SK-N-SH (cell line): ENCODE measurements around the gene MIER1. TPM values are rescaled to one million over a fixed set of nuclear protein-coding genes. Genes with fewer than 3 reads are reported as not detected.

Experiments used
- CTCF ChIA-PET: fragments of 300-600, 350-600 bp; formaldehyde crosslinking; extraction: SDS; loops from one replicate; lab custom pipeline; 2021; lab: Yijun Ruan, JAX
- POLR2A ChIA-PET: fragments of 350-600 bp; sonication (Branson Sonifier 250); formaldehyde crosslinking; extraction: SDS; loops from one replicate; lab custom pipeline; 2020; ENCODE audit warnings: antibody characterized with exemption, inconsistent platforms; lab: Yijun Ruan, JAX
- DNase-seq: peaks from one replicate; pipeline ENCODE4 v3.0.0; 2012
- H2AFZ ChIP-seq: fragments of 200-600 bp; sonication (generic); 2 replicates; pipeline ENCODE4 v1.8.1; 2016; ENCODE audit warnings: antibody characterized with exemption, mild to moderate bottlenecking, low read depth
- H3F3A ChIP-seq: fragments of 200-600 bp; sonication (generic); replicated peaks from 2 replicates; pipeline ENCODE3; 2016; ENCODE audit warnings: antibody characterized with exemption, mild to moderate bottlenecking; ENCODE audit not compliant: insufficient read depth
- H3K27ac ChIP-seq, 2 experiments: fragments of 200-500 bp in 1 of 2; fragments of 200-600 bp in 1 of 2; sonication (Bioruptor generic) in 1 of 2; sonication (generic), shearing (Covaris generic) in 1 of 2; 2 replicates each; pipeline versions ENCODE4 v1.5.1 to v1.6.1; 2014 to 2016; ENCODE audit warnings: low read depth in 2 of 2, inconsistent platforms in 1 of 2, low read length in 1 of 2, mild to moderate bottlenecking in 1 of 2, mixed read lengths in 1 of 2
- H3K27me3 ChIP-seq: fragments of 200-600 bp; sonication (generic), shearing (Covaris generic); 2 replicates; pipeline ENCODE4 v1.6.1; 2016; ENCODE audit warnings: mixed run types; ENCODE audit not compliant: insufficient read depth
- H3K36me3 ChIP-seq, 2 experiments: fragments of 200-500 bp in 1 of 2; fragments of 200-600 bp in 1 of 2; sonication (Bioruptor generic) in 1 of 2; sonication (generic) in 1 of 2; replicated peaks in 1 of 2; 2 replicates each; pipeline versions ENCODE3 to v1.5.1; 2014 to 2016; ENCODE audit warnings: low read length in 1 of 2, mild to moderate bottlenecking in 1 of 2; ENCODE audit not compliant: insufficient read depth in 2 of 2, control insufficient read depth in 1 of 2
- H3K4me1 ChIP-seq, 2 experiments: fragments of 200-500 bp in 1 of 2; fragments of 200-600 bp in 1 of 2; sonication (Bioruptor generic) in 1 of 2; sonication (generic), shearing (Covaris generic) in 1 of 2; 2 replicates each; pipeline versions ENCODE4 v1.5.1 to v1.6.1; 2014 to 2016; ENCODE audit warnings: low read depth in 1 of 2, low read length in 1 of 2, mixed run types in 1 of 2; ENCODE audit not compliant: insufficient read depth in 2 of 2, control insufficient read depth in 1 of 2
- H3K4me2 ChIP-seq: fragments of 200-600 bp; sonication (generic), shearing (Covaris generic); 2 replicates; pipeline ENCODE4 v1.6.1; 2017; ENCODE audit warnings: mixed run types
- H3K4me3 ChIP-seq, 2 experiments: fragments of 200-500 bp in 1 of 2; fragments of 200-600 bp in 1 of 2; sonication (Bioruptor generic) in 1 of 2; sonication (generic), shearing (Covaris generic) in 1 of 2; 2 replicates each; pipeline versions ENCODE4 v1.5.1 to v1.8.1; 2014 to 2016; ENCODE audit warnings: low read depth in 2 of 2, inconsistent platforms in 1 of 2, low read length in 1 of 2, mild to moderate bottlenecking in 1 of 2, mixed read lengths in 1 of 2, moderate library complexity in 1 of 2
- H3K79me2 ChIP-seq: fragments of 200-600 bp; sonication (generic); 2 replicates; pipeline ENCODE4 v1.8.1; 2017; ENCODE audit warnings: mild to moderate bottlenecking; ENCODE audit not compliant: insufficient read depth
- H3K9ac ChIP-seq: fragments of 200-600 bp; sonication (generic); 2 replicates; pipeline ENCODE4 v1.6.1; 2017; ENCODE audit warnings: mixed run types
- H3K9me2 ChIP-seq: fragments of 200-600 bp; sonication (generic); 2 replicates; pipeline ENCODE4 v1.6.1; 2017; ENCODE audit warnings: mixed run types
- H3K9me3 ChIP-seq: fragments of 200-600 bp; sonication (generic); 2 replicates; pipeline ENCODE4 v1.6.1; 2017; ENCODE audit warnings: mixed run types, mild to moderate bottlenecking, moderate library complexity
- H4K20me1 ChIP-seq: fragments of 200-600 bp; sonication (generic); 2 replicates; pipeline ENCODE4 v1.6.1; 2017; ENCODE audit warnings: mild to moderate bottlenecking, mixed run types; ENCODE audit not compliant: insufficient read depth
- EP300 ChIP-seq, 2 experiments: IDR thresholded peaks; 2 replicates each; pipeline versions ENCODE4 v1.4.0 to v1.6.1; 2012; ENCODE audit warnings: borderline replicate concordance in 1 of 2, low read depth in 1 of 2, low read length in 1 of 2
- EZH2phosphoT487 ChIP-seq: fragments of 200-600 bp; sonication (generic); IDR thresholded peaks from 2 replicates; pipeline ENCODE4 v1.6.1; 2017; ENCODE audit warnings: low read depth, mixed run types, mild to moderate bottlenecking, antibody characterized with exemption, moderate library complexity, borderline replicate concordance
- FOXJ3 ChIP-seq: sonication (generic); formaldehyde crosslinking; IDR thresholded peaks from 2 replicates; pipeline ENCODE4 v1.5.1; 2020; ENCODE audit warnings: mild to moderate bottlenecking, missing genetic modification reagents
- FOXM1 ChIP-seq: IDR thresholded peaks from 2 replicates; pipeline ENCODE4 v1.4.0; 2012; ENCODE audit warnings: low read depth, mild to moderate bottlenecking
- GABPA ChIP-seq: IDR thresholded peaks from 2 replicates; pipeline ENCODE4 v1.4.0; 2012; ENCODE audit warnings: low read depth, mild to moderate bottlenecking
- GATA2 ChIP-seq: sonication (generic); formaldehyde crosslinking; IDR thresholded peaks from 2 replicates; pipeline ENCODE4 v1.5.0; 2020; ENCODE audit warnings: mild to moderate bottlenecking, missing genetic modification reagents
- IRF3 ChIP-seq: fragments of 150-350 bp; IDR thresholded peaks from 2 replicates; pipeline ENCODE4 v1.6.1; 2016; ENCODE audit warnings: mild to moderate bottlenecking, low read depth, low read length
- MAX ChIP-seq: IDR thresholded peaks from 2 replicates; pipeline ENCODE4 v1.4.0; 2012; ENCODE audit warnings: low read depth
- MXI1 ChIP-seq: IDR thresholded peaks from 2 replicates; pipeline ENCODE4 v1.6.1; 2012; ENCODE audit warnings: mild to moderate bottlenecking, low read depth, low read length, improper control_type of control experiment
- PBX3 ChIP-seq: IDR thresholded peaks from 2 replicates; pipeline ENCODE4; 2012
- RCOR1 ChIP-seq: fragments of 150-350 bp; IDR thresholded peaks from 2 replicates; pipeline ENCODE4 v1.6.1; 2017; ENCODE audit warnings: antibody characterized with exemption, low read length
- REST ChIP-seq: IDR thresholded peaks from 2 replicates; pipeline ENCODE4 v1.6.1; 2012; ENCODE audit warnings: mild to moderate bottlenecking, low read depth, low read length, moderate library complexity
- SMC3 ChIP-seq: IDR thresholded peaks from 2 replicates; pipeline ENCODE4 v1.6.1; 2012; ENCODE audit warnings: low read depth, low read length, improper control_type of control experiment
- TEAD4 ChIP-seq: IDR thresholded peaks from 2 replicates; pipeline ENCODE4 v1.4.0; 2012; ENCODE audit warnings: mild to moderate bottlenecking, borderline replicate concordance; ENCODE audit not compliant: insufficient read depth
- USF1 ChIP-seq: IDR thresholded peaks from 2 replicates; pipeline ENCODE4 v1.4.0; 2012; ENCODE audit warnings: low read depth, borderline replicate concordance
- USF2 ChIP-seq: fragments of 150-350 bp; IDR thresholded peaks from 2 replicates; pipeline ENCODE4 v1.6.1; 2017; ENCODE audit warnings: antibody characterized with exemption, low read length, low read depth, borderline replicate concordance
- YY1 ChIP-seq: IDR thresholded peaks from 2 replicates; pipeline ENCODE4 v1.4.0; 2012; ENCODE audit warnings: low read depth, mild to moderate bottlenecking
- ZBTB33 ChIP-seq: IDR thresholded peaks from 2 replicates; pipeline ENCODE4 v1.4.0; 2012; ENCODE audit warnings: low read depth, borderline replicate concordance
- WGBS: methylation state at CpG from one replicate; pipeline ENCODE4 v1.1.6; 2017; ENCODE audit warnings: low lambda C conversion rate; 5-methylcytosine and 5-hydroxymethylcytosine counted together
- polyA plus RNA-seq, 3 experiments: library from polyadenylated mRNA; depleted of rRNA; stranded (reverse); fragments of >200 nt; gene quantifications; 2 replicates each; pipeline ENCODE4 v1.2.3, GENCODE V29; 2012

Gene MIER1
- polyA plus RNA-seq, 1 of the 3 experiments (the other 2 are of a cell fraction): 4.4 TPM

- Histone ChIP-seq H3K27ac (no peak overlapping the region), H3K4me3 (no peak overlapping the region; a peak in 1 of 4 replicates), H3K4me1 (no peaks in the 10 kb centered on the region; a peak in 1 of 4 replicates), H2AFZ (no peak overlapping the region), H3K27me3 (no peaks in the 10 kb centered on the region), H4K20me1 (no peaks in the 10 kb centered on the region), H3K9me2 (no peaks in the 10 kb centered on the region), H3K9me3 (no peaks in the 10 kb centered on the region), H3K9ac (no peak overlapping the region), H3K36me3 (peaks cover 79 to 88% of the 10 kb centered on the region in 2 experiments), H3F3A (peaks cover 9% of the 10 kb centered on the region), H3K79me2 (no peaks in the 10 kb centered on the region), H3K4me2 (no peak overlapping the region)
- ChIA-PET CTCF (interaction anchor here (1.2 to 2.7 kb wide), 2 partner anchors 14 to 33 kb away, joined by 3 to 10 read pairs; no protein-coding TSS in a partner anchor), POLR2A (no interaction called here)
- 68% methylated on average over 4 of the region's 4 CpGs for WGBS
- TF ChIP-seq RCOR1: no peak
- TF ChIP-seq GATA2: no peak
- TF ChIP-seq PBX3: no peak
- no peak for TF ChIP-seq MAX
- TF ChIP-seq EZH2phosphoT487: no peak
- no peak for TF ChIP-seq ZBTB33
- TF ChIP-seq MXI1: no peak
- no peak for TF ChIP-seq USF1
- no peak for TF ChIP-seq FOXM1
- no peak for TF ChIP-seq IRF3
- TF ChIP-seq FOXJ3 (CRISPR knock-in tag): no peak
- no peak for TF ChIP-seq USF2
- no peak for TF ChIP-seq EP300 (IDR thresholded peaks at IDR 0.05; ENCODE audit: borderline replicate concordance in 1 of 2, low read depth in 1 of 2, low read length in 1 of 2)
- TF ChIP-seq REST: no peak
- TF ChIP-seq GABPA: no peak
- no peak for TF ChIP-seq SMC3
- no peak for TF ChIP-seq YY1
- no peak for TF ChIP-seq TEAD4
- no peak for DNase-seq
Measured at GRCh38 chr1:66981679-66982078, 56.9 kb downstream of the MIER1 start.
